Stimulated activated CD4-positive, alpha-beta T cell treated with anti-CD3 and anti-CD28 coated beads, Interleukin-1b, Interleukin-23, amount 100 ng/mL, for 1 hour (primary cell): Measurements from ENCODE around the gene SLC13A3.
"Not testable (repeated sequence)": the region's sequence is repeated elsewhere in the genome, so short reads cannot be mapped to it uniquely, and the experiment has no call there.

ENCODE experiments used
- DNase-seq, 2 donors: peaks; one replicate each; pipeline ENCODE4 v3.0.0-alpha.2; 2020; ENCODE audit warnings: low read depth in 2 of 2

SLC13A3 gene

GRCh38 chr20:46681032-46681854, 30.0 kb upstream of the SLC13A3 start:
- DNase-seq, result peak; percentile 19 to 54

GRCh38 chr20:46680684-46681031, 29.4 kb upstream of the SLC13A3 start:
- DNase-seq, result no peak

- no peak for DNase-seq
These were observed 27.3 kb upstream of the SLC13A3 start for GRCh38 chr20:46678516-46678915.

- DNase-seq, result no peak
These were observed 26.3 kb upstream of the SLC13A3 start for GRCh38 chr20:46677608-46678007.

GRCh38 chr20:46676649-46677316, 25.5 kb upstream of the SLC13A3 start:
- DNase-seq, result not testable (repeated sequence)

GRCh38 chr20:46674253-46675083, 23.2 kb upstream of the SLC13A3 start:
- DNase-seq, result no peak

- no peak for DNase-seq
These were observed 22.4 kb upstream of the SLC13A3 start for GRCh38 chr20:46673394-46674252.

- no peak for DNase-seq
These were observed 21.4 kb upstream of the SLC13A3 start for GRCh38 chr20:46672543-46673148.

- DNase-seq, result no peak
These were observed 20.7 kb upstream of the SLC13A3 start for GRCh38 chr20:46671866-46672542.

GRCh38 chr20:46670585-46671584, 19.6 kb upstream of the SLC13A3 start:
- DNase-seq, result no peak

- DNase-seq, result no peak
These were observed 18.9 kb upstream of the SLC13A3 start for GRCh38 chr20:46670228-46670584.

- DNase-seq, result no peak
These were observed 15.7 kb upstream of the SLC13A3 start for GRCh38 chr20:46666818-46667515.

- DNase-seq, result no peak
These were observed 15.0 kb upstream of the SLC13A3 start for GRCh38 chr20:46666306-46666705.

GRCh38 chr20:46665602-46666001, 14.3 kb upstream of the SLC13A3 start:
- no peak for DNase-seq

- no peak for DNase-seq
These were observed 12.3 kb upstream of the SLC13A3 start for GRCh38 chr20:46663531-46663930.

GRCh38 chr20:46661659-46662058, 10.4 kb upstream of the SLC13A3 start:
- DNase-seq, result no peak

- no peak for DNase-seq
These were observed 9.2 kb upstream of the SLC13A3 start for GRCh38 chr20:46660487-46660886.

GRCh38 chr20:46657618-46658017, 6.4 kb upstream of the SLC13A3 start:
- DNase-seq, result no peak

- no peak for DNase-seq
These were observed 5.9 kb upstream of the SLC13A3 start for GRCh38 chr20:46657137-46657536.
